Lower leg skin (tissue), 4 donors: Measurements from ENCODE around the gene SLC5A10. TPM values are rescaled to one million over a fixed set of nuclear protein-coding genes. Genes with fewer than 3 reads are reported as not detected.

ENCODE experiments used
- DNase-seq, 2 donors: peaks; one replicate each; pipeline ENCODE4 v3.0.0-alpha.2; 2019; ENCODE audit warnings: low spot score in 2 of 2
- H3K4me3 ChIP-seq: fragments of 200-600 bp; sonication (generic); 2 replicates; pipeline ENCODE4 v1.5.1; 2017; ENCODE audit warnings: mild to moderate bottlenecking, low read depth; ENCODE audit not compliant: poor library complexity, severe bottlenecking
- CTCF ChIP-seq, 3 donors: fragments of 450-650 bp; IDR thresholded peaks; one replicate each; pipeline ENCODE4 v1.5.1; 2016; ENCODE audit warnings: antibody characterized with exemption in 3 of 3, mild to moderate bottlenecking in 3 of 3, moderate library complexity in 2 of 3
- POLR2A ChIP-seq, 2 donors: fragments of 450-650 bp; IDR thresholded peaks; one replicate each; pipeline ENCODE4 v1.6.1; 2016 to 2017; ENCODE audit warnings: antibody characterized with exemption in 2 of 2, mild to moderate bottlenecking in 1 of 2, moderate library complexity in 1 of 2
- WGBS, 2 donors: methylation state at CpG; one replicate each; pipeline ENCODE4 v1.1.5; 2018; 5-methylcytosine and 5-hydroxymethylcytosine counted together
- intact Hi-C: fragments of 100-400 bp; cut with DNase I; formaldehyde crosslinking; loops from one replicate; pipeline ENCODE4 v1.15.0; 2023; ENCODE audit warnings: low total_unique reads
- total RNA-seq, 4 donors: library from RNA; depleted of rRNA; stranded (reverse); fragments of >200 nt; gene quantifications; one replicate each; pipeline ENCODE4 v1.1.0, GENCODE V29; 2016

The SLC5A10 gene
- total RNA-seq, 4 donors from 2014 or later, result 0.32 to 1.4 (median 1.1) TPM

GRCh38 chr17:19005789-19006430 is 53.9 kb downstream of the SLC5A10 start:
- intact Hi-C loops, result no loop called here
- no peak for DNase-seq
- no peak for TF ChIP-seq CTCF (IDR thresholded peaks at IDR 0.05)
- no peak for TF ChIP-seq POLR2A (IDR thresholded peaks at IDR 0.05)
- 82% methylated on average over 4 of the region's 4 CpGs for WGBS, 2 donors
- H3K4me3 ChIP-seq, result no peak overlapping the region

- DNase-seq, result no peak
- H3K4me3 ChIP-seq, result no peak overlapping the region
- TF ChIP-seq POLR2A (IDR thresholded peaks at IDR 0.05) (no peak), CTCF (IDR thresholded peaks at IDR 0.05) (no peak)
- intact Hi-C loops, result no loop called here
These were observed 54.7 kb downstream of the SLC5A10 start for GRCh38 chr17:19006698-19007097.

- WGBS, 2 donors, result 86 to 90% methylated on average over 12 of the region's 12 CpGs
- intact Hi-C loops, result no loop called here
- TF ChIP-seq POLR2A (IDR thresholded peaks at IDR 0.05) (no peak), CTCF (IDR thresholded peaks at IDR 0.05) (no peak)
- no peak for DNase-seq
- no peak overlapping the region for H3K4me3 ChIP-seq
These were observed 58.0 kb downstream of the SLC5A10 start for GRCh38 chr17:19009970-19010369.

- intact Hi-C loops, result no loop called here
- TF ChIP-seq POLR2A (IDR thresholded peaks at IDR 0.05), result no peak
- no peak for TF ChIP-seq CTCF (IDR thresholded peaks at IDR 0.05)
These were observed 59.0 kb downstream of the SLC5A10 start for GRCh38 chr17:19010729-19011505.

GRCh38 chr17:19011581-19011980 is 59.6 kb downstream of the SLC5A10 start:
- intact Hi-C loops, result no loop called here
- no peak for DNase-seq
- H3K4me3 ChIP-seq, result no peak overlapping the region
- WGBS, 2 donors, result 72 to 78% methylated on average over 6 of the region's 6 CpGs
- TF ChIP-seq POLR2A (IDR thresholded peaks at IDR 0.05) (no peak), CTCF (IDR thresholded peaks at IDR 0.05) (no peak)

More at GRCh38 chr17:19010729-19011505, 59.0 kb downstream of the SLC5A10 start:
- H3K4me3 ChIP-seq, result no peak overlapping the region
- WGBS, 2 donors, result 47 to 59% methylated on average over 11 of the region's 11 CpGs
- no peak for DNase-seq
